ENCODE data around the gene INPP5A. TPM values are rescaled to one million over a fixed set of nuclear protein-coding genes. Genes with fewer than 3 reads are reported as not detected.

Gene INPP5A
- total RNA-seq, 1 donor from 2014 or later, result 45.2 TPM

GRCh38 chr10:132690821-132691610 is 153.4 kb downstream of the INPP5A start:
- Mint-ChIP-seq H3K36me3 (ENCODE audit: low read depth, unreplicated experiment) (peaks cover 9% of the 10 kb centered on the region), H3K27me3 (ENCODE audit: unreplicated experiment) (peaks cover 8% of the 10 kb centered on the region), H3K27ac (ENCODE audit: unreplicated experiment) (no peak overlapping the region), H3K4me3 (ENCODE audit: unreplicated experiment) (peak overlapping the region; percentile 74), H3K9me3 (ENCODE audit: unreplicated experiment) (no peaks in the 10 kb centered on the region), H3K4me1 (ENCODE audit: unreplicated experiment) (no peaks in the 10 kb centered on the region)
- no peak for TF ChIP-seq CTCF (IDR thresholded peaks at IDR 0.05; ENCODE audit: unreplicated experiment)
- no peak for DNase-seq (ENCODE audit: low spot score)

- Mint-ChIP-seq H3K4me3 (ENCODE audit: unreplicated experiment) (peak overlapping the region; percentile 74), H3K36me3 (ENCODE audit: low read depth, unreplicated experiment) (peaks cover 9% of the 10 kb centered on the region), H3K9me3 (ENCODE audit: unreplicated experiment) (no peaks in the 10 kb centered on the region), H3K4me1 (ENCODE audit: unreplicated experiment) (no peaks in the 10 kb centered on the region), H3K27ac (ENCODE audit: unreplicated experiment) (no peak overlapping the region), H3K27me3 (ENCODE audit: unreplicated experiment) (peaks cover 8% of the 10 kb centered on the region)
- TF ChIP-seq CTCF (IDR thresholded peaks at IDR 0.05; ENCODE audit: unreplicated experiment), result no peak
- no peak for DNase-seq (ENCODE audit: low spot score)
These were observed 154.1 kb downstream of the INPP5A start for GRCh38 chr10:132691711-132692153.

GRCh38 chr10:132692311-132692710 is 154.7 kb downstream of the INPP5A start:
- no peaks in the 10 kb centered on the region for H3K4me1 Mint-ChIP-seq (ENCODE audit: unreplicated experiment)
- TF ChIP-seq CTCF (IDR thresholded peaks at IDR 0.05; ENCODE audit: unreplicated experiment), result no peak
- no peak overlapping the region for H3K4me3 Mint-ChIP-seq (ENCODE audit: unreplicated experiment)
- H3K27me3 Mint-ChIP-seq (ENCODE audit: unreplicated experiment), result peaks cover 8% of the 10 kb centered on the region
- no peak for DNase-seq (ENCODE audit: low spot score)
- H3K27ac Mint-ChIP-seq (ENCODE audit: unreplicated experiment), result no peak overlapping the region
- H3K36me3 Mint-ChIP-seq (ENCODE audit: low read depth, unreplicated experiment), result peaks cover 9% of the 10 kb centered on the region
- no peaks in the 10 kb centered on the region for H3K9me3 Mint-ChIP-seq (ENCODE audit: unreplicated experiment)

- Mint-ChIP-seq H3K27ac (ENCODE audit: unreplicated experiment) (no peak overlapping the region), H3K36me3 (ENCODE audit: low read depth, unreplicated experiment) (peaks cover 13% of the 10 kb centered on the region), H3K27me3 (ENCODE audit: unreplicated experiment) (peaks cover 8% of the 10 kb centered on the region), H3K4me1 (ENCODE audit: unreplicated experiment) (no peaks in the 10 kb centered on the region), H3K4me3 (ENCODE audit: unreplicated experiment) (no peak overlapping the region), H3K9me3 (ENCODE audit: unreplicated experiment) (no peaks in the 10 kb centered on the region)
- TF ChIP-seq CTCF (IDR thresholded peaks at IDR 0.05; ENCODE audit: unreplicated experiment), result no peak
- DNase-seq (ENCODE audit: low spot score), result no peak
These were observed 156.1 kb downstream of the INPP5A start for GRCh38 chr10:132693676-132694075.

- H3K36me3 Mint-ChIP-seq (ENCODE audit: low read depth, unreplicated experiment), result peaks cover 13% of the 10 kb centered on the region
- H3K9me3 Mint-ChIP-seq (ENCODE audit: unreplicated experiment), result no peaks in the 10 kb centered on the region
- TF ChIP-seq CTCF (IDR thresholded peaks at IDR 0.05; ENCODE audit: unreplicated experiment), result no peak
- no peak overlapping the region for H3K4me3 Mint-ChIP-seq (ENCODE audit: unreplicated experiment)
- peaks cover 8% of the 10 kb centered on the region for H3K27me3 Mint-ChIP-seq (ENCODE audit: unreplicated experiment)
- no peak for DNase-seq (ENCODE audit: low spot score)
- no peak overlapping the region for H3K27ac Mint-ChIP-seq (ENCODE audit: unreplicated experiment)
- H3K4me1 Mint-ChIP-seq (ENCODE audit: unreplicated experiment), result no peaks in the 10 kb centered on the region
These were observed 158.6 kb downstream of the INPP5A start for GRCh38 chr10:132696204-132696603.

Measured in endothelial cell (in vitro differentiated cells).